Lung (tissue), 12 donors: ENCODE measurements around the gene RPL38. TPM values are rescaled to one million over a fixed set of nuclear protein-coding genes. Genes with fewer than 3 reads are reported as not detected.
A peak's percentile ranks its signal among the peaks of the same experiment; 100 is the strongest.

Source experiments
- ATAC-seq: fragments of 200-7000 bp; cut with Tn5 transposase; one replicate; pipeline ENCODE4 v1.9.1; 2020; ENCODE audit warnings: moderate number of reproducible peaks; ENCODE audit not compliant: insufficient read depth, low FRiP score
- DNase-seq, 3 donors: peaks; one replicate each; pipeline ENCODE4 v3.0.0-alpha.2; 2013 to 2017
- H3K27ac ChIP-seq, 2 donors: one replicate each; pipeline ENCODE4 v1.5.1; 2013; ENCODE audit warnings: mild to moderate bottlenecking in 2 of 2, moderate library complexity in 2 of 2, control low read depth in 1 of 2, inconsistent platforms in 1 of 2, low read depth in 1 of 2, low read length in 1 of 2
- H3K27me3 ChIP-seq, 3 donors: one replicate each; pipeline ENCODE4 v1.5.1; 2013; ENCODE audit warnings: low read length in 2 of 3; ENCODE audit not compliant: control insufficient read depth in 3 of 3, insufficient read depth in 3 of 3
- H3K36me3 ChIP-seq, 4 donors: one replicate each; pipeline ENCODE4 v1.5.1; 2013; ENCODE audit warnings: low read length in 4 of 4, mild to moderate bottlenecking in 1 of 4, moderate library complexity in 1 of 4; ENCODE audit not compliant: control insufficient read depth in 4 of 4, insufficient read depth in 4 of 4
- H3K4me1 ChIP-seq, 5 donors: one replicate each; pipeline ENCODE4 v1.5.1; 2013; ENCODE audit warnings: low read length in 5 of 5, mild to moderate bottlenecking in 2 of 5, moderate library complexity in 1 of 5; ENCODE audit not compliant: control insufficient read depth in 5 of 5, insufficient read depth in 5 of 5
- H3K4me3 ChIP-seq: one replicate; pipeline ENCODE4 v1.5.1; 2013; ENCODE audit warnings: mild to moderate bottlenecking, control low read depth, moderate library complexity
- H3K9ac ChIP-seq, 2 donors: one replicate each; pipeline ENCODE4 v1.5.1; 2013; ENCODE audit warnings: low read length in 2 of 2, control low read depth in 1 of 2; ENCODE audit not compliant: insufficient read depth in 1 of 2
- H3K9me3 ChIP-seq, 4 donors: one replicate each; pipeline ENCODE4 v1.5.1; 2013; ENCODE audit warnings: low read length in 3 of 4, mild to moderate bottlenecking in 1 of 4, moderate library complexity in 1 of 4; ENCODE audit not compliant: control insufficient read depth in 4 of 4, insufficient read depth in 3 of 4
- WGBS, 2 donors: extraction: QIAGEN DNeasy Blood & Tissue Kit; methylation state at CpG; one replicate each; pipeline ENCODE4 v1.1.7; 2013; 5-methylcytosine and 5-hydroxymethylcytosine counted together
- polyA plus RNA-seq, 2 donors: library from polyadenylated mRNA; stranded (reverse); fragments of 200-250 nt; gene quantifications; one replicate each; pipeline ENCODE4 v1.2.1, GENCODE V29; 2013
- total RNA-seq, 2 donors: library from RNA; depleted of rRNA in 1 of 2; stranded (reverse); fragments of >200 nt in 1 of 2; gene quantifications; one replicate each; pipeline ENCODE4 v1.2.1, GENCODE V29; 2014 to 2021
- TF ChIP-seq, protein P1 (sequence below): IDR thresholded peaks from 2 replicates; pipeline ENCODE4 v1.5.1; 2012; ENCODE audit warnings: mild to moderate bottlenecking; ENCODE audit errors: control extremely low read depth, extremely low read depth
- donor health status: control.
- donor health status: control.
- donor health status: Bipolar disorder and iron deficiency.
- donor health status: healthy.
- donor health status: DM: yes; HTN: yes; CAD: no.

The RPL38 gene
- total and polyA plus RNA-seq, 4 donors: 686 to 2,752 (median 1,090) TPM

DNA sequence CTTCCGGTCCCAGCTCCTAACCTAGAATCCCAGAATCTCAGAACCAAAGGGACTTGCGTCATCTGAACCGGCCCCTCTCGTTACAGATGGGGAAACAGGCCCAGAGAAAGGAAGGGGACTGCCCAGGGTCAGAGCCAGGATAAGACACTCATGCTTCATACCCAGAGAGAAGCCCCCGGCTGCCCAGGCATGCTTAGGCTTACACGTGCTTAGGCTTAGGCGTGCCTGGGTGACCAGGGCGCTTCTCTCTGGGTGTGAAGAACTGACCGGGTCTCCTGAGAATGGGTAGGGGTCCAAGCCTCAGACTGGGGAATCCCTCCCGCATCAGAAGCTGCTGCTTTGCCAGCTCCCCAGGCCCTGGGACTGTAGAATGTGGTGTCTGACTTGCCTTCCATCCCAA lies 40.6 kb downstream of the RPL38 start:
- DNase-seq: no peak
- peaks cover 0 to 23% (median 5%) of the 10 kb centered on the region in 5 donors for H3K4me1 ChIP-seq
- TF ChIP-seq, protein P1, sequence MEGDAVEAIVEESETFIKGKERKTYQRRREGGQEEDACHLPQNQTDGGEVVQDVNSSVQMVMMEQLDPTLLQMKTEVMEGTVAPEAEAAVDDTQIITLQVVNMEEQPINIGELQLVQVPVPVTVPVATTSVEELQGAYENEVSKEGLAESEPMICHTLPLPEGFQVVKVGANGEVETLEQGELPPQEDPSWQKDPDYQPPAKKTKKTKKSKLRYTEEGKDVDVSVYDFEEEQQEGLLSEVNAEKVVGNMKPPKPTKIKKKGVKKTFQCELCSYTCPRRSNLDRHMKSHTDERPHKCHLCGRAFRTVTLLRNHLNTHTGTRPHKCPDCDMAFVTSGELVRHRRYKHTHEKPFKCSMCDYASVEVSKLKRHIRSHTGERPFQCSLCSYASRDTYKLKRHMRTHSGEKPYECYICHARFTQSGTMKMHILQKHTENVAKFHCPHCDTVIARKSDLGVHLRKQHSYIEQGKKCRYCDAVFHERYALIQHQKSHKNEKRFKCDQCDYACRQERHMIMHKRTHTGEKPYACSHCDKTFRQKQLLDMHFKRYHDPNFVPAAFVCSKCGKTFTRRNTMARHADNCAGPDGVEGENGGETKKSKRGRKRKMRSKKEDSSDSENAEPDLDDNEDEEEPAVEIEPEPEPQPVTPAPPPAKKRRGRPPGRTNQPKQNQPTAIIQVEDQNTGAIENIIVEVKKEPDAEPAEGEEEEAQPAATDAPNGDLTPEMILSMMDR: no peak
- peaks cover 0 to 1% (median 0%) of the 10 kb centered on the region in 4 donors for H3K36me3 ChIP-seq
- 87 to 89% methylated on average over 10 of the region's 10 CpGs for WGBS, 2 donors
- no peaks in the 10 kb centered on the region for H3K27me3 ChIP-seq
- H3K9ac ChIP-seq: no peak overlapping the region
- no peak for ATAC-seq
- no peak overlapping the region for H3K27ac ChIP-seq
- no peak overlapping the region for H3K4me3 ChIP-seq
- H3K9me3 ChIP-seq: no peaks in the 10 kb centered on the region

DNA sequence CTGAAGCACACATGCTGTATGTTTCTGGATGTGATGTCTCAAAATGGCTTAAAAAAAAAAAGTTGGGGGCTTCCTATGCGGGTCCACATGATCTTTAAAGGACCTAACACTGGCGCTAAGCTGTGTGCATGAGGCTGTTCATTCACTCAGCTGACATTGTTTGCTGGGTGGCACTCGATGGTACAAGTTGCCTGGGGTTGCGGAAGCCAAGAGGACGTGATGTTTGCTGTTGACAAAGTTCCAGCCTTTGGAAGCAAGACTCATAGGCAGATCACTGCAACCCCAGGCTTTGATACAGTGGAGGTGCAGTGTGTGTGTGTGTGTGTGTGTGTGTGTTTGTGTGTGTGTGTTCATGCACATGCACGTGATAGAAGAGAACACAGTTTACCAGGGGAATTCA lies 41.1 kb downstream of the RPL38 start:
- Histone ChIP-seq H3K4me1 (peaks cover 0 to 23% (median 5%) of the 10 kb centered on the region in 5 donors), H3K36me3 (peaks cover 0 to 1% (median 0%) of the 10 kb centered on the region in 4 donors), H3K9ac (no peak overlapping the region), H3K27me3 (no peaks in the 10 kb centered on the region), H3K9me3 (no peaks in the 10 kb centered on the region), H3K4me3 (no peak overlapping the region), H3K27ac (no peak overlapping the region)
- WGBS, 2 donors: 69 to 77% methylated on average over 6 of the region's 6 CpGs
- no peak for ATAC-seq
- DNase-seq: peak in 1 of 3 donors; percentile 46
- TF ChIP-seq, protein P1: no peak

DNA sequence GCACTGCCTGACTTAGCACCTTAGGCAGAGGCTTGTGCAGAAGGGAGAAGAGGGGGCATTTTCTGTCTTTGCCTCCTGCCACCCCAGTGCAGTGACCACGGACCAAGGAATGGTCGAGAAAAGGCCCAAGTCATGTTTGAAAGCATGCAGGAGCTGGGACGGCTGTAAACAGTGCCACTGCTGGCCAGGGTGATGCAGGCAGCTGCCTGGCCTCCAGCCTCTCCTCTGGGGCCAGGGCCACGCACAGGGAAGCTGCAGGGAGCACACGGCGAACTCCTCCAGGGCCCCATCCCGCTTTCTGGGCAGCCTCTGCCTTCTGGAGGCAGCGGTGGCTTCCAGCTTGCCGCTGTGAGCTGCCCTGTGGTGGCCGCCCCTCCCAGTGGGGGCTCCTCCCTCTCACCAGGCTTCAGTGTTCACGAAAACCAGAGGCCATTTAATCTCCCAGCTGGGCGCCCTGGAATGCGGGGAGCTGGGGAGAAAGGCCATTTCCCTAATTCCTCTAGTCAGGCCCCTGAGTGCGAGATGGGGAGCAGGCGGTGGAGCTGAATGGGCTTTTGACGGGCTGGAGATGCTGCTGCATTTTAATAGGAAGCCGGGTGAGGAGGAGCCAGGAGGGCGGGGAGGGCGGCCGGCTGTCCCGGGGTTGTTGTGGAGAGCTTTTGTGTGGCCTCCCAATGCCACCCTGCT lies 41.8 kb downstream of the RPL38 start:
- WGBS, 2 donors: 80 to 86% methylated on average over 21 of the region's 21 CpGs
- Histone ChIP-seq H3K9ac (no peak overlapping the region), H3K4me3 (no peak overlapping the region), H3K4me1 (peaks cover 0 to 24% (median 6%) of the 10 kb centered on the region in 5 donors), H3K9me3 (no peaks in the 10 kb centered on the region), H3K27me3 (no peaks in the 10 kb centered on the region), H3K27ac (no peak overlapping the region), H3K36me3 (peaks cover 0 to 1% (median 0%) of the 10 kb centered on the region in 4 donors)
- ATAC-seq (no peak), DNase-seq (peak; percentile 32 to 52 (median 44))
- TF ChIP-seq, protein P1: no peak

DNA sequence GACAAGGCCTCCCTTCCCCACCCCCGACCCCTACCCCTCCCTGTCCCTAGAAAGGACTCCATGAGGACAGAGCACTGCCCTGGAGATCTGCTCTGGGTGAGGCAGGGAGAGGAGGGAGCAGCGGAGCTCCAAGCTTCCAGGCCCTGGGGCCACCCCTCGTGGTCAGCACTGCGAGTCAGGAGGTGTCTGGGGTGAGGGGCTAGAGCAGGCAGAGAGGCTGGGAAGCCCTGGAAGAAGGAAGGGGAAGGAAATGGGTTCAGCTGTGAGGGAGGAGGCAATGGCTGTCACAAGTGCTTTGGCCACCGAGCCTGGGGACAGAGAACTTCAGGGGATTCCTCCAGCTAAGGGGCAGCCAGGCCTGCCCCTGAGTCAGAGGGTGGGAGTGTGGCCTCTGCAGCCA lies 42.4 kb downstream of the RPL38 start:
- TF ChIP-seq, protein P1: no peak
- no peak overlapping the region for H3K9ac ChIP-seq
- peaks cover 0 to under 1% (median 0%) of the 10 kb centered on the region in 3 donors for H3K27me3 ChIP-seq
- peaks cover 1 to 24% (median 6%) of the 10 kb centered on the region in 5 donors for H3K4me1 ChIP-seq
- H3K4me3 ChIP-seq: no peak overlapping the region
- peaks cover 0 to 1% (median 0%) of the 10 kb centered on the region in 4 donors for H3K36me3 ChIP-seq
- H3K9me3 ChIP-seq: no peaks in the 10 kb centered on the region
- WGBS, 2 donors: 52 to 70% methylated on average over 5 of the region's 5 CpGs
- DNase-seq: peak in 1 of 3 donors; percentile 15
- no peak for ATAC-seq
- H3K27ac ChIP-seq: no peak overlapping the region
